Measurements from ENCODE around the gene COL23A1. TPM values are rescaled to one million over a fixed set of nuclear protein-coding genes. Genes with fewer than 3 reads are reported as not detected.

Gene COL23A1
- total and polyA plus RNA-seq, 8 donors, result 0.52 to 9.5 (median 7.5) TPM

- no peaks in the 10 kb centered on the region for H3K27me3 ChIP-seq
- intact Hi-C loops (cut with DNase I), result no loop called here
- TF ChIP-seq CTCF (IDR thresholded peaks at IDR 0.05), result no peak
These were observed 34.7 kb upstream of the COL23A1 start for GRCh38 chr5:178624631-178625546.

GRCh38 chr5:178622679-178623247, 32.6 kb upstream of the COL23A1 start:
- Histone ChIP-seq H3K4me1 (peaks cover 18 to 44% of the 10 kb centered on the region in 2 donors), H3K4me3 (no peak overlapping the region), H3K27me3 (no peaks in the 10 kb centered on the region), H3K9me3 (no peaks in the 10 kb centered on the region), H3K27ac (no peak overlapping the region), H3K36me3 (peaks cover 0 to 53% of the 10 kb centered on the region in 2 donors)
- DNase-seq (no peak), ATAC-seq (no peak)
- no peak for TF ChIP-seq CTCF (IDR thresholded peaks at IDR 0.05)
- intact Hi-C loops (cut with DNase I), result no loop called here

More at GRCh38 chr5:178624631-178625546, 34.7 kb upstream of the COL23A1 start:
- DNase-seq (peak in 1 of 4 donors; percentile 10), ATAC-seq (no peak)
- peaks cover 18 to 39% of the 10 kb centered on the region in 2 donors for H3K4me1 ChIP-seq
- H3K9me3 ChIP-seq, result no peaks in the 10 kb centered on the region
- H3K4me3 ChIP-seq, result peak overlapping the region; percentile 66 to 87
- peaks cover 0 to 31% of the 10 kb centered on the region in 2 donors for H3K36me3 ChIP-seq
- H3K27ac ChIP-seq, result peak overlapping the region in 1 of 2 donors; percentile 21

- peaks cover 2 to 86% of the 10 kb centered on the region in 2 donors for H3K36me3 ChIP-seq
- no peak for DNase-seq
- H3K27ac ChIP-seq, result no peak overlapping the region
- no peak for ATAC-seq
- no peaks in the 10 kb centered on the region for H3K27me3 ChIP-seq
- no peak for TF ChIP-seq CTCF (IDR thresholded peaks at IDR 0.05)
- H3K4me3 ChIP-seq, result no peak overlapping the region
- intact Hi-C loops (cut with DNase I), result no loop called here
- no peaks in the 10 kb centered on the region for H3K9me3 ChIP-seq
- peaks cover 10 to 32% of the 10 kb centered on the region in 2 donors for H3K4me1 ChIP-seq
These were observed 29.2 kb upstream of the COL23A1 start for GRCh38 chr5:178619390-178619789.

GRCh38 chr5:178612299-178612698, 22.1 kb upstream of the COL23A1 start:
- H3K4me3 ChIP-seq, result no peak overlapping the region
- no peaks in the 10 kb centered on the region for H3K9me3 ChIP-seq
- H3K36me3 ChIP-seq, result peaks cover 5 to 100% of the 10 kb centered on the region in 2 donors
- intact Hi-C loops (cut with DNase I), result no loop called here
- DNase-seq (no peak), ATAC-seq (no peak)
- TF ChIP-seq CTCF (IDR thresholded peaks at IDR 0.05), result no peak
- H3K4me1 ChIP-seq, result no peaks in the 10 kb centered on the region
- H3K27me3 ChIP-seq, result no peaks in the 10 kb centered on the region
- no peak overlapping the region for H3K27ac ChIP-seq

- no peaks in the 10 kb centered on the region for H3K9me3 ChIP-seq
- ATAC-seq, result no peak
- no peak overlapping the region for H3K27ac ChIP-seq
- intact Hi-C loops (cut with DNase I), result no loop called here
- DNase-seq, result no peak
- H3K4me1 ChIP-seq, result no peaks in the 10 kb centered on the region
- H3K4me3 ChIP-seq, result no peak overlapping the region
- H3K27me3 ChIP-seq, result no peaks in the 10 kb centered on the region
- H3K36me3 ChIP-seq, result peaks cover 4 to 100% of the 10 kb centered on the region in 2 donors
- no peak for TF ChIP-seq CTCF (IDR thresholded peaks at IDR 0.05)
These were observed 16.1 kb upstream of the COL23A1 start for GRCh38 chr5:178606269-178606668.
